GM23338 (cell line): ENCODE data around the gene NHS. TPM values are rescaled to one million over a fixed set of nuclear protein-coding genes. Genes with fewer than 3 reads are reported as not detected.
A peak's percentile ranks its signal among the peaks of the same experiment; 100 is the strongest.

Experiments
- ATAC-seq: fragments of 200-7000 bp; cut with Tn5 transposase; 3 replicates; pipeline ENCODE4 v1.9.1; 2020
- DNase-seq: peaks from one replicate; pipeline ENCODE4 v3.0.0-alpha.2; 2015; ENCODE audit warnings: low spot score
- H2AFZ ChIP-seq: fragments of 200-600 bp; sonication (generic); 2 replicates; pipeline ENCODE4 v1.8.0; 2016; ENCODE audit warnings: antibody characterized with exemption, mild to moderate bottlenecking, moderate library complexity
- H3F3A ChIP-seq: fragments of 200-600 bp; sonication (generic); replicated peaks from 2 replicates; pipeline ENCODE4 v1.8.0; 2017; ENCODE audit warnings: antibody characterized with exemption, mixed run types, low read depth
- H3K27ac ChIP-seq: fragments of 200-600 bp; sonication (generic); 2 replicates; pipeline ENCODE4 v1.6.1; 2016; ENCODE audit warnings: low read depth
- H3K27me3 ChIP-seq: fragments of 200-600 bp; sonication (generic); 2 replicates; pipeline ENCODE4 v1.8.0; 2016; ENCODE audit warnings: mild to moderate bottlenecking, mixed run types, moderate library complexity; ENCODE audit not compliant: insufficient read depth
- H3K36me3 ChIP-seq: fragments of 200-600 bp; sonication (generic); 2 replicates; pipeline ENCODE4 v1.8.0; 2016; ENCODE audit warnings: mild to moderate bottlenecking; ENCODE audit not compliant: insufficient read depth
- H3K4me1 ChIP-seq: fragments of 200-600 bp; sonication (generic); 2 replicates; pipeline ENCODE4 v1.8.0; 2016; ENCODE audit warnings: mild to moderate bottlenecking, moderate library complexity; ENCODE audit not compliant: insufficient read depth
- H3K4me2 ChIP-seq: fragments of 200-600 bp; sonication (generic); 2 replicates; pipeline ENCODE4 v1.7.1; 2017; ENCODE audit warnings: mixed run types
- H3K4me3 ChIP-seq: fragments of 200-600 bp; sonication (generic); 2 replicates; pipeline ENCODE4 v1.6.1; 2016; ENCODE audit warnings: mixed run types
- H3K79me2 ChIP-seq: fragments of 200-600 bp; sonication (generic); replicated peaks from 2 replicates; pipeline ENCODE4 v1.8.0; 2017; ENCODE audit warnings: mild to moderate bottlenecking; ENCODE audit not compliant: insufficient read depth
- H3K9me2 ChIP-seq: fragments of 200-600 bp; sonication (generic); 2 replicates; pipeline ENCODE4 v1.8.0; 2017; ENCODE audit not compliant: insufficient read depth
- H4K20me1 ChIP-seq: fragments of 200-600 bp; sonication (generic); replicated peaks from 2 replicates; pipeline ENCODE4 v1.8.0; 2017; ENCODE audit warnings: mild to moderate bottlenecking; ENCODE audit not compliant: insufficient read depth
- H3K27ac Mint-ChIP-seq: 2 replicates; pipeline ENCODE4 v1.8.0; 2020; ENCODE audit warnings: inconsistent platforms, mild to moderate bottlenecking, moderate library complexity, mixed read lengths
- H3K27me3 Mint-ChIP-seq: 3 replicates; pipeline ENCODE4 v1.8.0; 2022; ENCODE audit warnings: low read depth, mild to moderate bottlenecking, moderate library complexity, mixed read lengths, inconsistent platforms; ENCODE audit not compliant: insufficient read depth, poor library complexity
- H3K36me3 Mint-ChIP-seq: 3 replicates; pipeline ENCODE4 v1.8.0; 2021; ENCODE audit warnings: low read depth, mild to moderate bottlenecking, inconsistent platforms, moderate library complexity, mixed read lengths
- H3K4me1 Mint-ChIP-seq: 3 replicates; pipeline ENCODE4 v1.8.0; 2020; ENCODE audit warnings: mild to moderate bottlenecking, inconsistent platforms, mixed read lengths
- H3K4me3 Mint-ChIP-seq: 3 replicates; pipeline ENCODE4 v1.8.0; 2021; ENCODE audit warnings: moderate library complexity, mild to moderate bottlenecking, inconsistent platforms, mixed read lengths
- H3K9me3 Mint-ChIP-seq: 3 replicates; pipeline ENCODE4 v1.8.0; 2020; ENCODE audit warnings: moderate library complexity, mild to moderate bottlenecking, inconsistent platforms, mixed read lengths
- ZNF331 ChIP-seq: fragments of 250-450 bp; sonication (Bioruptor Pico); IDR thresholded peaks from 2 replicates; pipeline ENCODE4 v1.5.0; 2020; ENCODE audit warnings: low read depth, mild to moderate bottlenecking, moderate library complexity
- polyA plus RNA-seq: library from polyadenylated mRNA; unstranded; fragments of >200 nt; fragmentation: Nextera tagmentation; extraction: Ambion mirVana; gene quantifications from 2 replicates; pipeline ENCODE4 v1.2.1, GENCODE V29; 2016
- total RNA-seq: library from RNA; depleted of rRNA; stranded (reverse); fragments of >200 nt; shearing (Covaris generic); gene quantifications from 2 replicates; pipeline ENCODE4 v1.2.3, GENCODE V29; 2014
- TF ChIP-seq, protein P1 (sequence below): fragments of 250-450 bp; sonication (Bioruptor Pico); IDR thresholded peaks from 2 replicates; pipeline ENCODE4 v1.5.0; 2020; ENCODE audit warnings: mild to moderate bottlenecking, moderate library complexity
- TF ChIP-seq, protein P2 (sequence below), 2 experiments: fragments of 200-600 bp in 1 of 2; sonication (generic) in 1 of 2; conservative IDR thresholded peaks; 2 replicates each; pipeline versions ENCODE4 v1.5.1 to v1.6.1; 2016 to 2017; ENCODE audit warnings: antibody characterized with exemption in 2 of 2, low read depth in 2 of 2, mild to moderate bottlenecking in 2 of 2, moderate library complexity in 1 of 2

The NHS gene
- total and polyA plus RNA-seq, 2 experiments from 2014 or later, result 1.8 to 8.2 TPM

DNA sequence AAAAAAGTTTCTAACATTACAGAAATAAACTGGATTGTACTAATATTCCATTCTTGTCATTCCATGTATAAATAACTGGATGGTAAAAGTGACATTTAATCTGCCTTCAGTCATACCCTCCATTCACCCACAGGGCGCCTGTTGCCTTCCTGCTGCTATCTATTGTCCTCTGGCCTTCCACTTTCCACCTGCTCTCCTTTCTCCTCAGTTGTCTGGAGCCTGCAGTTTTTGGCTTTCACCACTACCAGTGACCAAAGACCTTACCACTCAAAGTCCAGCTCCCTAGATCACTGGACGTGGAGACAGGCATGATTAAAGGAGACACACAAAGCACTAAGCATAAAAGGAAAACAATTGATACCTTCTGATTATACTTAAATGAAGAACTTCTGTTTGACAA is 46.2 kb upstream of the NHS start:
- H3K4me1 Mint-ChIP-seq, result peaks cover 3% of the 10 kb centered on the region
- H4K20me1 ChIP-seq, result no peaks in the 10 kb centered on the region
- no peaks in the 10 kb centered on the region for H3K27me3 Mint-ChIP-seq
- no peak overlapping the region for H3K27ac Mint-ChIP-seq
- H3K4me3 Mint-ChIP-seq, result no peak overlapping the region
- TF ChIP-seq, protein P1, sequence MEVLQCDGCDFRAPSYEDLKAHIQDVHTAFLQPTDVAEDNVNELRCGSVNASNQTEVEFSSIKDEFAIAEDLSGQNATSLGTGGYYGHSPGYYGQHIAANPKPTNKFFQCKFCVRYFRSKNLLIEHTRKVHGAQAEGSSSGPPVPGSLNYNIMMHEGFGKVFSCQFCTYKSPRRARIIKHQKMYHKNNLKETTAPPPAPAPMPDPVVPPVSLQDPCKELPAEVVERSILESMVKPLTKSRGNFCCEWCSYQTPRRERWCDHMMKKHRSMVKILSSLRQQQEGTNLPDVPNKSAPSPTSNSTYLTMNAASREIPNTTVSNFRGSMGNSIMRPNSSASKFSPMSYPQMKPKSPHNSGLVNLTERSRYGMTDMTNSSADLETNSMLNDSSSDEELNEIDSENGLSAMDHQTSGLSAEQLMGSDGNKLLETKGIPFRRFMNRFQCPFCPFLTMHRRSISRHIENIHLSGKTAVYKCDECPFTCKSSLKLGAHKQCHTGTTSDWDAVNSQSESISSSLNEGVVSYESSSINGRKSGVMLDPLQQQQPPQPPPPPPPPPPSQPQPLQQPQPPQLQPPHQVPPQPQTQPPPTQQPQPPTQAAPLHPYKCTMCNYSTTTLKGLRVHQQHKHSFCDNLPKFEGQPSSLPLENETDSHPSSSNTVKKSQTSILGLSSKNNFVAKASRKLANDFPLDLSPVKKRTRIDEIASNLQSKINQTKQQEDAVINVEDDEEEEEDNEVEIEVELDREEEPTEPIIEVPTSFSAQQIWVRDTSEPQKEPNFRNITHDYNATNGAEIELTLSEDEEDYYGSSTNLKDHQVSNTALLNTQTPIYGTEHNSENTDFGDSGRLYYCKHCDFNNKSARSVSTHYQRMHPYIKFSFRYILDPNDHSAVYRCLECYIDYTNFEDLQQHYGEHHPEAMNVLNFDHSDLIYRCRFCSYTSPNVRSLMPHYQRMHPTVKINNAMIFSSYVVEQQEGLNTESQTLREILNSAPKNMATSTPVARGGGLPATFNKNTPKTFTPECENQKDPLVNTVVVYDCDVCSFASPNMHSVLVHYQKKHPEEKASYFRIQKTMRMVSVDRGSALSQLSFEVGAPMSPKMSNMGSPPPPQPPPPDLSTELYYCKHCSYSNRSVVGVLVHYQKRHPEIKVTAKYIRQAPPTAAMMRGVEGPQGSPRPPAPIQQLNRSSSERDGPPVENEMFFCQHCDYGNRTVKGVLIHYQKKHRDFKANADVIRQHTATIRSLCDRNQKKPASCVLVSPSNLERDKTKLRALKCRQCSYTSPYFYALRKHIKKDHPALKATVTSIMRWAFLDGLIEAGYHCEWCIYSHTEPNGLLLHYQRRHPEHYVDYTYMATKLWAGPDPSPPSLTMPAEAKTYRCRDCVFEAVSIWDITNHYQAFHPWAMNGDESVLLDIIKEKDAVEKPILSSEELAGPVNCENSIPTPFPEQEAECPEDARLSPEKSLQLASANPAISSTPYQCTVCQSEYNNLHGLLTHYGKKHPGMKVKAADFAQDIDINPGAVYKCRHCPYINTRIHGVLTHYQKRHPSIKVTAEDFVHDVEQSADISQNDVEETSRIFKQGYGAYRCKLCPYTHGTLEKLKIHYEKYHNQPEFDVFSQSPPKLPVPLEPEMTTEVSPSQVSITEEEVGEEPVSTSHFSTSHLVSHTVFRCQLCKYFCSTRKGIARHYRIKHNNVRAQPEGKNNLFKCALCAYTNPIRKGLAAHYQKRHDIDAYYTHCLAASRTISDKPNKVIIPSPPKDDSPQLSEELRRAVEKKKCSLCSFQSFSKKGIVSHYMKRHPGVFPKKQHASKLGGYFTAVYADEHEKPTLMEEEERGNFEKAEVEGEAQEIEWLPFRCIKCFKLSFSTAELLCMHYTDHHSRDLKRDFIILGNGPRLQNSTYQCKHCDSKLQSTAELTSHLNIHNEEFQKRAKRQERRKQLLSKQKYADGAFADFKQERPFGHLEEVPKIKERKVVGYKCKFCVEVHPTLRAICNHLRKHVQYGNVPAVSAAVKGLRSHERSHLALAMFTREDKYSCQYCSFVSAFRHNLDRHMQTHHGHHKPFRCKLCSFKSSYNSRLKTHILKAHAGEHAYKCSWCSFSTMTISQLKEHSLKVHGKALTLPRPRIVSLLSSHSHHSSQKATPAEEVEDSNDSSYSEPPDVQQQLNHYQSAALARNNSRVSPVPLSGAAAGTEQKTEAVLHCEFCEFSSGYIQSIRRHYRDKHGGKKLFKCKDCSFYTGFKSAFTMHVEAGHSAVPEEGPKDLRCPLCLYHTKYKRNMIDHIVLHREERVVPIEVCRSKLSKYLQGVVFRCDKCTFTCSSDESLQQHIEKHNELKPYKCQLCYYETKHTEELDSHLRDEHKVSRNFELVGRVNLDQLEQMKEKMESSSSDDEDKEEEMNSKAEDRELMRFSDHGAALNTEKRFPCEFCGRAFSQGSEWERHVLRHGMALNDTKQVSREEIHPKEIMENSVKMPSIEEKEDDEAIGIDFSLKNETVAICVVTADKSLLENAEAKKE, result peak; percentile 66; the same call in 1 of the 2 replicates
- no peak for TF ChIP-seq ZNF331 (CRISPR knock-in tag)
- H2AFZ ChIP-seq, result no peak overlapping the region
- no peaks in the 10 kb centered on the region for H3K9me3 Mint-ChIP-seq
- H3K27ac ChIP-seq, result no peak overlapping the region
- no peaks in the 10 kb centered on the region for H3K4me1 ChIP-seq
- no peaks in the 10 kb centered on the region for H3K27me3 ChIP-seq
- ATAC-seq (no peak), DNase-seq (no peak)
- no peaks in the 10 kb centered on the region for H3K36me3 Mint-ChIP-seq
- H3K9me2 ChIP-seq, result no peaks in the 10 kb centered on the region
- no peaks in the 10 kb centered on the region for H3K36me3 ChIP-seq
- no peaks in the 10 kb centered on the region for H3F3A ChIP-seq
- H3K79me2 ChIP-seq, result no peaks in the 10 kb centered on the region
- H3K4me2 ChIP-seq, result no peak overlapping the region
- H3K4me3 ChIP-seq, result no peak overlapping the region

DNA sequence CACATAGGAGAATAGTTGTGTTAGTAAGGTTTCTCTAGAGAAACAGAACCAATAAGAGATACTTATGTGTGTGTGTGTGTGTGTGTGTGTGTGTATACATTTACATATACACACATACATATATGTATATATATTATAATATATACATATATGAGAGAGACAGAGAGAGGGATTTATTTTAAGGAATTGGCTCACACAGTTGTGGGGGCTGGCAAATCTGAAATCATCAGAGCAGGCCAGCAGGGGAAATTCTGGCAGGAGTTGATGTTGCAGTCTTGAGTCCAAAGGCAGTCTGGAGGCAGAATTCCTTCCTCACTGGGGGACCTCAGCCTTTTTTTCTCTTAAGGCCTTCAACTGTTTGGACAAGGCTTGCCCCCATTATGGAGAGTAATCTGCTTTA is 38.6 kb upstream of the NHS start:
- ATAC-seq (no peak), DNase-seq (no peak)
- no peaks in the 10 kb centered on the region for H3K79me2 ChIP-seq
- no peaks in the 10 kb centered on the region for H3F3A ChIP-seq
- no peak overlapping the region for H3K4me2 ChIP-seq
- H3K9me2 ChIP-seq, result no peaks in the 10 kb centered on the region
- Mint-ChIP-seq H3K9me3 (peaks cover 21% of the 10 kb centered on the region), H3K36me3 (peaks cover 6% of the 10 kb centered on the region; the same call in 2 of the 3 replicates), H3K4me1 (no peaks in the 10 kb centered on the region), H3K27me3 (peaks cover 1% of the 10 kb centered on the region), H3K27ac (no peak overlapping the region), H3K4me3 (no peak overlapping the region)
- H3K27me3 ChIP-seq, result no peaks in the 10 kb centered on the region
- no peaks in the 10 kb centered on the region for H4K20me1 ChIP-seq
- no peak overlapping the region for H2AFZ ChIP-seq
- no peak overlapping the region for H3K27ac ChIP-seq
- H3K4me3 ChIP-seq, result no peak overlapping the region
- H3K4me1 ChIP-seq, result no peaks in the 10 kb centered on the region
- no peaks in the 10 kb centered on the region for H3K36me3 ChIP-seq
- TF ChIP-seq, protein P2, sequence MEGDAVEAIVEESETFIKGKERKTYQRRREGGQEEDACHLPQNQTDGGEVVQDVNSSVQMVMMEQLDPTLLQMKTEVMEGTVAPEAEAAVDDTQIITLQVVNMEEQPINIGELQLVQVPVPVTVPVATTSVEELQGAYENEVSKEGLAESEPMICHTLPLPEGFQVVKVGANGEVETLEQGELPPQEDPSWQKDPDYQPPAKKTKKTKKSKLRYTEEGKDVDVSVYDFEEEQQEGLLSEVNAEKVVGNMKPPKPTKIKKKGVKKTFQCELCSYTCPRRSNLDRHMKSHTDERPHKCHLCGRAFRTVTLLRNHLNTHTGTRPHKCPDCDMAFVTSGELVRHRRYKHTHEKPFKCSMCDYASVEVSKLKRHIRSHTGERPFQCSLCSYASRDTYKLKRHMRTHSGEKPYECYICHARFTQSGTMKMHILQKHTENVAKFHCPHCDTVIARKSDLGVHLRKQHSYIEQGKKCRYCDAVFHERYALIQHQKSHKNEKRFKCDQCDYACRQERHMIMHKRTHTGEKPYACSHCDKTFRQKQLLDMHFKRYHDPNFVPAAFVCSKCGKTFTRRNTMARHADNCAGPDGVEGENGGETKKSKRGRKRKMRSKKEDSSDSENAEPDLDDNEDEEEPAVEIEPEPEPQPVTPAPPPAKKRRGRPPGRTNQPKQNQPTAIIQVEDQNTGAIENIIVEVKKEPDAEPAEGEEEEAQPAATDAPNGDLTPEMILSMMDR (conservative IDR thresholded peaks at IDR 0.05; ENCODE audit: low read depth in 2 of 2), result no peak
- TF ChIP-seq, protein P1, result no peak
